ENCODE results near the gene ABI3BP.

GRCh38 chr3:100746092-100746491 is 247.1 kb downstream of the ABI3BP start:
- no peak for TF ChIP-seq E2F4 (CRISPR knock-in tag; IDR thresholded peaks at IDR 0.05; ENCODE audit: borderline replicate concordance, low read depth)
- TF ChIP-seq TCF7 (CRISPR knock-in tag; IDR thresholded peaks at IDR 0.05; ENCODE audit: low read depth), result no peak
- TF ChIP-seq CTCF (IDR thresholded peaks at IDR 0.05), result no peak
